MCF 10A (cell line): ENCODE data around the gene CCDC178. TPM values are rescaled to one million over a fixed set of nuclear protein-coding genes. Genes with fewer than 3 reads are reported as not detected.

Experiments used
- BruUV-seq: library from RNA; stranded (reverse); fragments of 400-500 nt; replicated peaks from 2 replicates; lab custom pipeline; 2021; lab: Mats Ljungman, UMichigan
- CTCF ChIA-PET: fragments of 300-600 bp; sonication (Branson Sonifier 250); formaldehyde crosslinking; extraction: SDS; loops from one replicate; lab custom pipeline; 2021; ENCODE audit warnings: antibody characterized with exemption, inconsistent platforms; lab: Yijun Ruan, JAX
- POLR2A ChIA-PET: fragments of 300-600, 350-650 bp; sonication (Branson Sonifier 250); formaldehyde crosslinking; extraction: SDS; loops from one replicate; lab custom pipeline; 2020; ENCODE audit warnings: antibody characterized with exemption, inconsistent platforms; lab: Yijun Ruan, JAX
- DNase-seq: peaks from one replicate; pipeline ENCODE4 v3.0.0-alpha.2; 2018; ENCODE audit not compliant: unreplicated experiment
- H3K27ac Mint-ChIP-seq: one replicate; pipeline ENCODE4 v1.8.0; 2022; ENCODE audit warnings: mild to moderate bottlenecking, low read depth, mixed read lengths; ENCODE audit not compliant: unreplicated experiment
- H3K27me3 Mint-ChIP-seq: one replicate; pipeline ENCODE4 v1.8.0; 2022; ENCODE audit warnings: mixed read lengths; ENCODE audit not compliant: insufficient read depth, unreplicated experiment
- H3K36me3 Mint-ChIP-seq: one replicate; pipeline ENCODE4 v1.8.0; 2022; ENCODE audit warnings: mild to moderate bottlenecking, moderate library complexity, mixed read lengths; ENCODE audit not compliant: insufficient read depth, unreplicated experiment
- H3K4me1 Mint-ChIP-seq: one replicate; pipeline ENCODE4 v1.8.0; 2022; ENCODE audit warnings: mixed read lengths; ENCODE audit not compliant: insufficient read depth, unreplicated experiment
- H3K4me3 Mint-ChIP-seq: one replicate; pipeline ENCODE4 v1.8.0; 2022; ENCODE audit warnings: mild to moderate bottlenecking, moderate library complexity, mixed read lengths; ENCODE audit not compliant: unreplicated experiment
- H3K9me3 Mint-ChIP-seq: one replicate; pipeline ENCODE4 v1.8.0; 2022; ENCODE audit warnings: mixed read lengths; ENCODE audit not compliant: unreplicated experiment
- CTCF ChIP-seq: fragments of 200-600 bp; IDR thresholded peaks from one replicate; pipeline ENCODE4 v1.8.0; 2022; ENCODE audit warnings: antibody characterized with exemption, mild to moderate bottlenecking; ENCODE audit not compliant: unreplicated experiment
- intact Hi-C: fragments of 100-400 bp; cut with micrococcal nuclease; formaldehyde crosslinking; loops from 2 replicates; pipeline ENCODE4 v1.14.1; 2022
- total RNA-seq: library from RNA; stranded (reverse); gene quantifications from 2 replicates; pipeline ENCODE4 v1.2.3, GENCODE V29; 2022

The CCDC178 gene
- total RNA-seq, 1 experiment from 2014 or later, result 0.19 TPM

- Mint-ChIP-seq H3K4me3 (no peak overlapping the region), H3K4me1 (no peaks in the 10 kb centered on the region), H3K27ac (no peak overlapping the region), H3K36me3 (no peaks in the 10 kb centered on the region), H3K9me3 (no peaks in the 10 kb centered on the region), H3K27me3 (peaks cover 37% of the 10 kb centered on the region)
- ChIA-PET POLR2A (no interaction called here), CTCF (interaction anchor here (0.5 to 2.0 kb wide), 2 partner anchors 27 to 383 kb away, joined by 4 to 5 read pairs; no protein-coding TSS in a partner anchor)
- intact Hi-C loops, result no loop called here
- no peak for DNase-seq
- no TSS peak for BruUV-seq
- no peak for TF ChIP-seq CTCF
Measured at GRCh38 chr18:33097126-33097525, 343.4 kb downstream of the CCDC178 start.

- no peak overlapping the region for H3K4me3 Mint-ChIP-seq
- no peak for TF ChIP-seq CTCF
- POLR2A ChIA-PET, result no interaction called here
- intact Hi-C loops, result no loop called here
- CTCF ChIA-PET, result no interaction called here
- BruUV-seq, result no TSS peak
- no peak overlapping the region for H3K27ac Mint-ChIP-seq
- no peaks in the 10 kb centered on the region for H3K9me3 Mint-ChIP-seq
- no peaks in the 10 kb centered on the region for H3K4me1 Mint-ChIP-seq
- DNase-seq, result no peak
- no peaks in the 10 kb centered on the region for H3K36me3 Mint-ChIP-seq
- peaks cover 27% of the 10 kb centered on the region for H3K27me3 Mint-ChIP-seq
Measured at GRCh38 chr18:33090461-33090860, 350.1 kb downstream of the CCDC178 start.

GRCh38 chr18:33076601-33077000 is 363.9 kb downstream of the CCDC178 start:
- Mint-ChIP-seq H3K9me3 (no peaks in the 10 kb centered on the region), H3K36me3 (no peaks in the 10 kb centered on the region), H3K4me3 (no peak overlapping the region), H3K27ac (no peak overlapping the region), H3K4me1 (no peaks in the 10 kb centered on the region), H3K27me3 (peaks cover 63% of the 10 kb centered on the region)
- BruUV-seq, result no TSS peak
- DNase-seq, result no peak
- CTCF ChIA-PET, result no interaction called here
- intact Hi-C loops, result no loop called here
- POLR2A ChIA-PET, result no interaction called here
- TF ChIP-seq CTCF, result no peak

GRCh38 chr18:33074125-33074524 is 366.4 kb downstream of the CCDC178 start:
- intact Hi-C loops, result no loop called here
- CTCF ChIA-PET, result interaction anchor here (0.6 kb wide), 1 partner anchor 176 kb away, joined by 3 read pairs; no protein-coding TSS in a partner anchor
- no TSS peak for BruUV-seq
- H3K27ac Mint-ChIP-seq, result no peak overlapping the region
- peaks cover 72% of the 10 kb centered on the region for H3K27me3 Mint-ChIP-seq
- TF ChIP-seq CTCF, result no peak
- DNase-seq, result no peak
- H3K36me3 Mint-ChIP-seq, result no peaks in the 10 kb centered on the region
- H3K9me3 Mint-ChIP-seq, result no peaks in the 10 kb centered on the region
- no peak overlapping the region for H3K4me3 Mint-ChIP-seq
- no peaks in the 10 kb centered on the region for H3K4me1 Mint-ChIP-seq
- POLR2A ChIA-PET, result no interaction called here
